GM12872 (cell line): Measurements from ENCODE around the gene FBXO38.

Source experiments
- TF ChIP-seq, protein P1 (sequence below): IDR thresholded peaks from 3 replicates; pipeline ENCODE4 v1.5.1; 2011; ENCODE audit warnings: low read depth, mild to moderate bottlenecking, low read length, moderate library complexity; ENCODE audit not compliant: insufficient read depth

FBXO38 gene

DNA sequence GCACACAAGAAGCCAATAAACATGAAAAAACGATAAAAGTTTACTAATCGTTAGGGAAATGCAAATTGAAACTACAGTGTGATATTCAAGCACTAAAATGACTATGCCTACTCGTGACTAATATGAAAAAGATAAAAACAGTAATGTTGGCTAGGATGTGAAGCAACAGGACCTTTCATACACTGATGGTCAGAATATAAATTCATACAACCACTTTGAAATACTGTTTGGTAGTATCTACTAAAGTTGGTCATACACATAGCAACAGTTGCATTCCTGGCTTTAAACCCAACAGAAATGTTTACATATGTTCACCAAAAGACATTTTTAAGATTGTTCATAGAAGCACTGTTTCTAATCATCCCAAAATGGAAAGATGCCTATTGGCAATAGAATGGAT lies 24.3 kb downstream of the FBXO38 start:
- TF ChIP-seq, protein P1, sequence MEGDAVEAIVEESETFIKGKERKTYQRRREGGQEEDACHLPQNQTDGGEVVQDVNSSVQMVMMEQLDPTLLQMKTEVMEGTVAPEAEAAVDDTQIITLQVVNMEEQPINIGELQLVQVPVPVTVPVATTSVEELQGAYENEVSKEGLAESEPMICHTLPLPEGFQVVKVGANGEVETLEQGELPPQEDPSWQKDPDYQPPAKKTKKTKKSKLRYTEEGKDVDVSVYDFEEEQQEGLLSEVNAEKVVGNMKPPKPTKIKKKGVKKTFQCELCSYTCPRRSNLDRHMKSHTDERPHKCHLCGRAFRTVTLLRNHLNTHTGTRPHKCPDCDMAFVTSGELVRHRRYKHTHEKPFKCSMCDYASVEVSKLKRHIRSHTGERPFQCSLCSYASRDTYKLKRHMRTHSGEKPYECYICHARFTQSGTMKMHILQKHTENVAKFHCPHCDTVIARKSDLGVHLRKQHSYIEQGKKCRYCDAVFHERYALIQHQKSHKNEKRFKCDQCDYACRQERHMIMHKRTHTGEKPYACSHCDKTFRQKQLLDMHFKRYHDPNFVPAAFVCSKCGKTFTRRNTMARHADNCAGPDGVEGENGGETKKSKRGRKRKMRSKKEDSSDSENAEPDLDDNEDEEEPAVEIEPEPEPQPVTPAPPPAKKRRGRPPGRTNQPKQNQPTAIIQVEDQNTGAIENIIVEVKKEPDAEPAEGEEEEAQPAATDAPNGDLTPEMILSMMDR: no peak

DNA sequence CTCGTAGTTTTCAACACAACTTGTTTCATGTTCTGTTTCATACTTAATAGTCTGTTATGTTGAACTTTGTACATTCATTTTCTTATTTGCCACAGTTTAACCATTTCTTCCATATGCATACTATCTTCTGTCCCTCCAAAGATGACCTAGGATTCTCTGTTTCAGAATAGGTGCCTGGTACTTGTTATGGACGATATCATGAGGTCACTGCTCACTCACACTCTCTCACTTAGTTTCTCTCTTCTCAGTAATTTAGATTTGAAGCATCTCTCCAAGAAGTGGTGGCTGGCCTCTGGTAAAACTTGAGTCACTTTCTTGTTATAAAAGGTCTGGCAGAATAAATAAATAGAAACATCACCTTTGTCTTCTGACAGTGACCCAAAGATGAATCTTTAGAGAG lies 28.4 kb downstream of the FBXO38 start:
- TF ChIP-seq, protein P1: no peak

DNA sequence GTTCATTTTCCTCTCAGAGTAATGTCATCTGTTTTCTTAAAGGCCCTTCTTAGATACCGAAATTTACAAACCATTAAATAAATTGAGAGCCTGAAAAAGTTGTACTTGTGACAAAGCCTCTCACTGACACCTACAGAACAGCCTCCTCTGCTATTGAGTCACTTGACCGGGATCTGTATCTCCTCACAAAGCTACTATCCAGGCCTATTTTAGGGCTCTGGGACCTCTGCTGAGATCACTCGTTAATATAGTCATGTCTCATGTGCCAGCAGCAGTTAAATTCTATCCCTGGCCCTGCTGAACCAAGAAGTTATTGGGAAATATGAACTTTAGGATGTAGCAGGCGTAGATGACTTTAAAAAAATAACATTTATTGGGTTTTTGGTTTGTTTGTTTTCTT lies 31.1 kb downstream of the FBXO38 start:
- TF ChIP-seq, protein P1: no peak

DNA sequence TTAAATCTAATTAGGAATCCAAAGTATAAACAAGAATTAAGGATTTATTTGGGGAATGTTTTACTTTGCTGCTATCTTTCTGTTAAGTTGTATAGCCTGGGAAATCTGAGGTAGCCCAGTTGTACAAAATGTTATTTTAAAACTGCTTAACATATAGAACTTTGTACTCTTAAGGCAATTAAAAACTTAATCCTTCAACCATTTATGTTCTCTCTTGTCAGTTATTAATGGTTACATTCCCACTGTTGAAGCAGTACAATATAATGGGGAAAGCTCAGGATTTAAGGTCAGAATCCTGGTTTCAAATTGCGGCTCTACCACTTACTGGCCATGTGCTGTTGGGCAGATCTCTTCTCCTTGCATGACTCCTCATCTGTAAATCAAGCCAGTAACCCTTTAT lies 32.7 kb downstream of the FBXO38 start:
- TF ChIP-seq, protein P1: no peak

DNA sequence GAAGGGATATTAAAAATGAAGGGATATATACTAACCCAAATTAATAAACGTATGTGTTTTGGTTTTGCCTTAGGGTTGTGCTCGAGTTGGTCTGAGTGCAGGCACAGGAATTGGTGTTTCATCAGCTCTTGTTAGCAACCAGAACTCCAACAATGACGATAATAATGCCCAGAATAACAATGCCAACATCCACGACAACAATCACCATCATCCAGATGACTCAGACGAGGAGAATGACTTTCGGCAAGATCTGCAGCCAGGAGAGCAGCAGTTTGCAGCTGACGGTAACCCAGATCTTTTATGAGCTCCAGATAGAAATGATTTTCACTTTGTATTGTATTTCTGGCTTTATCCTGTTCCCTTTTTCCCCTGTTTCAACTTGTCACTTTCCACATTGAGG lies 33.2 kb downstream of the FBXO38 start:
- TF ChIP-seq, protein P1: no peak

DNA sequence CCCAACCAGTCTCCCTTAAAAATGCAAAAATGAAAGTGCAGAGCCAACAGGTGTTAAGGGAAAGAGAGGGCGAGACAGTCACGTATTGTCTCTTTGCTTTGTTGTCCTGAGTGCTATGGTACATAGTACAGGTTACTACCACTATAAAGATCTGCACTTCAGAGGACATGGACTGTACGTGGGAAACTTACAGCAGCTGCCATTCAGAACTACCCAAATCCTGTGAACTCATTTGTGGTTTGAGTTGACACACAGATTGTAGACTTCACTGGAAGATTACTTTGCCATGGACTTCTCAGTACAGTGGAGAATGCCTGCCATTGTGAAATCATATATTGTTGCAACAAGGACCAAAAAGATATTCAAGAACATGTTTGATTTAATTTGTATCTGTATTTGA lies 34.8 kb downstream of the FBXO38 start:
- TF ChIP-seq, protein P1: no peak

DNA sequence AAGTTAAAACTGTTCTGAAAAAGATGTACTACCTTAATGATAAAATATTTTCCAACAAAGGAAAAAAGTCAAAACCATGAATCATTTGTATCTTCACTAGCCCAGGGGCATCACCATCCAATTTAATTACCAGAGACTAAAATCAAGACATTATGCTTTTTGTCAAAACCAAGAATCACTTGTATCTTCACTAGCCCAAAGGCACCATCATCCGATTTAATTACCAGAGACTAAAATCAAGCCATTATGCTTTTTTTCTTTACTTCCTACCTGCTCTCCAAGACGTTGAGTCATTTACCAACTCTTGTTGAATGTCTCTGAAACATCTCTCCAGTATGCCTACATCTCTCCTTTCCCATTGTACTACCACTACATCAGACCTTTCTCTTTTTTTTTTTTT lies 37.9 kb downstream of the FBXO38 start:
- TF ChIP-seq, protein P1: no peak

DNA sequence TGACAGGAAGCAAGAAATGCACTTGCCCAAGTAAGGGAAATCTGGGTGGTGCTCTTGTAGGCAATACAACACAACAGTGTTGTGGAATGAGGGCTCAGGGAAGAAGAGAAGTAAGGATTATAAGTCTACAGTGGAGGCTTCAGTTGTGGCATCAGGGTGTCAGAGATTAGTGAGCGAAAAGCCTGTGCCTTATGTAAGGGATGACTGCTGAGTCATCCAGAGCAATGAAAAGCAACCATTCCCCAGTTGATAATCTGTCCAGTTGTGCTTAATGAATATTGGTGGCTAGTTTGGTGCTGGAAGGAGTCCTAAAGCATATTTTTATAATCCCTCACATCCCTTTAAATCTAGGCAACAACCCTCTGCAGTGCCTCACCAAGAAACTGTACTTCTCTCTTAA lies 42.0 kb downstream of the FBXO38 start:
- TF ChIP-seq, protein P1: no peak
